ENCODE results near the gene CWC22.
"Not testable (repeated sequence)": the region's sequence is repeated elsewhere in the genome, so short reads cannot be mapped to it uniquely, and the experiment has no call there.

CWC22 gene

DNA sequence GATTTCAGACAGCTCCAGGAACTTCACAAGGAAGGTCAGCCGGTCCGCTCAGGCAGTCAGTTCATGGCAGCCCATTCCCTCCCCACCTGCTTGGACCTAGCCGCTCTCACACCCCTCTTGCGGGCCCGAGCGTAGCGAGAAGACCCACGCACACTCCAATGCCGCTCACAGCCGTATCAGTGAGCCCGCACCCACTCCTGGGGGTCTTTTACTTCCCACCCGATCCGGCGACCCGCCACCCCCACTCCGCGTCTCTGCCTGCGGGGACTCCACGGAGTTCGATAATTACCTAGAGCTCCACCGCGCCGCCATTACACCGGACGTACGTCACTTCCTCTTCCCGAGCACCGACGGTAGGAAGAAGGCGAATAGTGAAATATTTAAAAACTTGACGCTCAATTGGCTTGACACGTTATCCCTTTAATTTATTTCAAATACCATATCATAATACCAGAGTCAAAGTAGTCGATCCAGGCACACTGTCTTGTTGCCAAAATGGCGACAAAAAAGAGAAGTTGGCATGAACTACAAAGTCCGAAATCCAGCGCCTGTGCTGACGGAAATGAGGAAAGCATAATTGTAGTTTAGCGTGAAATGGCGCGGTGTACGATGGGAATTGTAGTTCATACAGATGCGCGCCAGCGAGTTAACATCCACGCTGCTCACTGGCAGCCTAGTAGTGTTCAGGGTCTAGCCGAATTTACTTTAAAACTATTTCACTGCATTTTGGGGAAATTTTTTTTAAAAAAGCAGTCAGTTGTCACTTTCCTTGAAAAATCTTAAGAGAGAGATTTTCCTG is at the start of gene CWC22:
CWC22 (minus strand) TSS at position 517 of the 799 bp plus-strand sequence. CDS start 13,956 bp downstream, outside the sequence.
- peak; percentile 90 to 92 for DNase-seq

DNA sequence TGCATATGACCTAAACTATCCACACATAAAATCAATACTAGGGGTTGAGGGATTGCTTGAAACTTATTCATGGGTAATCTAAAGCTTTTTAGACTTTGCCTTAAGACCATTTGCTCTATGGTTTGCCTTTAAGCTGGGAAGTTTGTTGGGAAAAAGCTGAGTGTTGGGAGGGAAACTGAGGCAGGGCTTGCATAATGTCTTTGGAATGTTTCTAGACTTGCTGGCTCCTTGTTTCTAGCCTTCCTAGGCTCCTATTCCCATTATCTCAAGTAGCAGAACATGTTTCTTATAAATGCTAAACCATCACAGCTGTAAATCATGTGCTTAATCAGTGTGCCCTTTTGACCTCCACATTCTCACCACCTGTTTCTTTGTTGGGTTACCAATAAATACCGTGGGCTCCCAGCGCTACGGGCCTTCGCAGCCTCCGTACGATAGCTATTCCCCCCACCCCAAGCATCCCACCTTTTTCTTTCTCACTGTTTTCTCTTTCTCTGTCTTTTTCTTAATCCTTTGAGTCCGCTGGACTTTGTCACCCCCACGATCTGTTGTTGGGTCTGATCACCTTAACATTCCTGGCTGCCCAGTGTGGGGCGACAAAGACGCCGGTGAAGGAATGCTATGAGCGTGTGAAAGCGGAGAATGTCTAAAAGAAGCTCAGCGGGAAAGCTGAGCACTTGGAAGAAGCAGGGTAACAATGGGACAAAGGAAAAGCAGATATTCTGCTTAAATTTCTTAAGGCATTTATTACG is 49.4 kb upstream of the CWC22 start:
- DNase-seq, result no peak

DNA sequence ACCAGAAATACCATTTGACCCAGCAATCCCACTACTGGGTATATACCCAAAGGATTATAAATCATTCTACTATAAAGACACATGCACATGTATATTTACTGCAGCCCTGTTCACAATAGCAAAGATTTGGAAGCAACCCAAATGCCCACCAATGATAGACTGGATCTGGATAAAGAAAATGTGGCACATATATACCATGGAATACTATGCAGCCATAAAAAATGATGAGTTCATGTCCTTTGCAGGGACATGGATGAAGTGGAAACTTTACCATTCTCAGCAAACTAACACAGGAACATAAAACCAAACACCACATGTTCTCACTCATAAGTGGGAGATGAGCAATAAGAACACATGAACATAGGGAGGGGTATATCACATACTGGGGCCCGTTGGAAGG is 47.5 kb upstream of the CWC22 start:
- not testable (repeated sequence) for DNase-seq

DNA sequence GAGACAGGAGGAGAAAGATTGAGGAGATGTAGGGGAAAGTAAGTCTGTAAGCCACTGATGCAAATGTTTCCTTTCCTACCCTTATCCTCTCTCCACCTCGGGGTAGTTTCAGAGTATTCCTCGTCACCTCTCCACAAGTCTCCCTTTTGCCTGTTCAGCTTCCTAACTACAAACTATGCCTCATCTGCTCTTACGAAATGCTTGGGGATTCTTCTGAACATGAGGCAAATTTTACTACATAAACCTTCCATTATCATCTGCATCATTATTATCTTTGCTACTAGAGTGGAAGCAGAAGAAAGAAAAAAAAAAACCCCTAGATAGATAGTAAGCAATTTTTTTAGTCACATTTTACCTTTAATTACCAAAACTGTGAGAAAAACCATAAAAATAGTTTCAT is 43.1 kb upstream of the CWC22 start:
- DNase-seq, result no peak

DNA sequence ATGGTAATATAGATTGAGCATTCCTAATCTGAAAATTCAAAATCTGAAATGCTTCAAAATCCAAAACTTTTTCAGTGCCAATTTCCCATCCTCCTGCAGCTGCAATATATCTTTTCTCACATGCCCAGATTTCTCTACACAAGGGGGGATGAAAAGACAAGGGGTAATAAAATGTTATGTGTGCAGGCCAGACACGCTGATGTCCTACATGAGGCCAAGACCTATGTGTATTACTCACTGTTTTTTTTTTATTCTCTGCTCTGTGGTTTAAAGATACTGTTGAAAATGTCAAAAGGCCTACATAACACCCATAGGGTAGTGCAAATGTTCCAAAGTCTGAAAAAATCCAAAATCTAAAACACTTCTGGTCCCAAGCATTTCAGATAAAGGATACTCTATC is 41.2 kb upstream of the CWC22 start:
- DNase-seq, result no peak

DNA sequence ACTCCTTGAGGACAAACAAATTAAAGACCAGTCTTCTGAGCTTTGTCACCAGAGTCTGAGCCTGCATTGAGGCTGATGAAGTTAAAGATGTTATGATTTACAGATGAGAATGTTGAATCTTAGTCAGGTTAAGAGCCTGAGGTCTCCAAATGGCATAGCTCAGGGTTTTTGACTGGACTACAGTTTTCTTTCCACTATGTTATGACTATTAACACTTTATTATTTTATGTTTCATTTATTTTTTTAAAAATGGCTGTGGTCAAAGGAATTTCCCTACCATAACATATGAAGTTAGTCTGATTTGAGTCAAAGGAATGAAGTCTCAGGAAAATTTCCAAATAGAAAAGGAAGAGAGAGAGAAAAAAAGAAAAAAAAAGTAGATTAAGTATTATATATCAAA is 39.7 kb upstream of the CWC22 start:
- no peak for DNase-seq

DNA sequence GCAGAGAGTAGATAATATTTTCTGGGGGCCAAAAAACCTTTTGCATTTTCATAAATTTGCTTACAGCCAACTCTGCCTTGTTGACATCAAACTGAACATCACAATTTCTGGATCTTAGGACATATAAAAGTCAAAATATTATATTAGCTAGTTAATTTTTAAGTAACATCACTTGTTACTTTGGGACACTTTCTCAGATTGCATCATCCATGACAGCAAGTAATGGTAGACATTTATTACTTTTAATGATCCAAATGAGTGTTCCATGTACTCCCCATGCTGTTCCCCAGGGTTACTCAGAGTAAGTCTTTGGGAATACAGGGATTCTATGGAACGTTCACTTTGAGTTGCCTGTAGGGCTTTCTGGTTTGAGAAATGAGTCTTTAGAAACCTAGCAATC is 39.1 kb upstream of the CWC22 start:
- DNase-seq, result no peak

DNA sequence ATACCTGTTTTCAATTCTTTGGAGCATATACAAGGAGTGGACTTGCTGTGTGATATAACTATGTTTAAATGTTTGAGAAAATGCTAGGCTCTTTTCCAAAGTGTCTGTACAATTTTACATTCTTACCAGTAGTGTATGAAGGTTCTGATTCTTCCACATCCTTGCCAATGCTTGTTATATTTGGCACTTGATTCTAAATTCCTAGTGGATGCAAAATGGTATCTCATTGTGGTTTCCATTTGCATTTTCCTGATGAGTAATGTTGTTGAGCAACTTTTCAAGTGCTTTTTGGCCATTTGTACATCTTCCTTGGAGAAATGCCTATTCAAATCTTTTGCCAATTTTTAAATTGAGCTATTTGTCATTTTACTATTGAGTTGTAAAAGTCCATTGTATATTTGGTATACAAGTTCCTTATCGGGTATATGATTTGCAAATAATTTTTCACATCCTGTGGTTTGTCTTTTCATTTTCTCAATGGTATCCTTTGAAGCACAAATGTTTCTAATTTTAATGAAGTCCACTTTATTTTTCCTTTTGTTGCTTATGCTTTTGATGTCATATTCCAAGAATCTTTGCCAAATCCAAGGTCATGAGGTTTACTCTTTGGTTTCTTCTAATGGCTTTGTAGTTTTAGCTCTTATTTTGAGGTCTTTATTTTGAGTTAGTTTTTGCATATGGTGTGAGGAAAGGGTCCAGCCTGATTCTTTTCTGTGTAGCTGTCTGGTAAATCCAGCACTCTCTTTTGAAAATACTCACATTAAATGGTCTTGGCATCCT is 33.2 kb upstream of the CWC22 start:
- no peak for DNase-seq

DNA sequence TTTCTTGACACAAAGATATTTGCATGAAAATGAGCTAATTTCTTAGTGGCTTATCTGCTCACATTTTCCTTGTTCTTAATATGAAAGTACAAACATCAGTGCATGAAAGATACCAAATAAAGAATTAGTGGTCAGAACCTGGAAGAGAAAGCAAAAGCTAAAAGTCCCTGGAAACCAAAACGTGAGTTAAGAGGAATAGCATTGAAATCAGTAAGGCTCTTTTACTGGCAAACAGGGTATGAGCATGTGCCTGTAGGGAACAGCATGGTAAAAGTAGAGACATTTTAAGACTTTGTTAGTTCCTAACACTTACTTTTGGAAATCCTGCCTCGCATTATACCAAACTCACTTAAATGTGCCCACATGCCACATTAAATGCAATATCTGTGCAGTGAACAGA is 31.9 kb upstream of the CWC22 start:
- DNase-seq, result no peak

DNA sequence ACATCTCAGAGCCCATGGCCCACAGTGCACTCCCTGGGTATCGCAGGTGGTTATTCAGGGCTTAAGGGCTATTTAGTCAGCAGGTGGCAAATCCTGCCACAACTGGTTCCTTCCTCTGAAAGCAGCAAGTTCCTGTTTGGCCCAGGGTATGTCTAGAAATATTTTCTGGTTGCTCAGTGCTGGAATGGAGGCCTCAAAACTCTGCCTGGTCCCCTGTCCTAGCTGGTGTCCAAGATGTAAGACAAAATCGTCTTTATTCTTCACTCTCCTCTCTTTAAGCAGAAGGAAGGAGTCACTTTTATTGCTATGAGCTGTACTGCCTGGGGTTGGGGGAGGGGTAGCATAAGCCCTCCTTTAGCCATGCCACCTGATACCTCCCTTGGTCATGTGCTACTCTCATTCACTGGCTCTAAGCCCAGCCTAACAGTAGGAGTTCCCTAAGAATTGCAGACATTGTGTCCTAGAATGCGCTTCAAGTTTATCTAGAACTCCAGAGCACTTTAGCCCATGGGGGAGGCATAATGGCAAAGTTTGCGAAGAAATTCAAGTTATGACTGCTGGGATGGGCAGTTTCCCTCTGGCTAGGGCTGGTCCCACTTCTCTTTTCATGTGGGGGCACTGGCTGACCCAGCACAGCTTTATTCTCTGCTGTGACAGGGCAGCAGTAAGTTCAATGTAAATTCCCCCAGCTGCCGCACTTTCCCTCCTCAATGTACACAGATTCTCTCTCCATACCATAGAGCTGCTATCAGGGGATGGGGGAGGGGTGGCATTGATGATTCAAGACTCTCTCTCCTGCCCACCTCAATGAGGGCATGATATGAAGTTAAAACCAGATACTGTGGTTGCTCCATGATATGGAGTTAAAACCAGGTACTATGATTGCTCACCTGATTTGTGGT is 27.1 kb upstream of the CWC22 start:
- DNase-seq, result no peak

DNA sequence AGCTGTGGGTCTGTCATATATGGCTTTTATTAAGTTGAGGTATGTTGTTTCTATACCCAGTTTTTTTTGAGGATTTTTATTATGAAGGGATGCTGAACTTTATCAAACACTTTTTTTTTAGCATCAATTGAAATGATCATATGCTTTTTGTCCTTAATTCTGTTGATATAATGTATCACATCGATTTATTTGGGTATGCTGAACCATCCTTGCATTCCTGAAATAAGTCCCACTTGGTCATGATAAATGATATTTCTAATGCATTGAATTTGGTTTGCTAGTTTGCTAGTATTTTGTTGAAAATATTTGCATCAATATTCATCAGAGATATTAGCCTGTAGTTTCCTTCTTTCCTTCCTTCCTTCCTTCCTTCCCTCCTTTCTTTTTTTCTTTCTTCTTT is 22.5 kb upstream of the CWC22 start:
- DNase-seq, result no peak

DNA sequence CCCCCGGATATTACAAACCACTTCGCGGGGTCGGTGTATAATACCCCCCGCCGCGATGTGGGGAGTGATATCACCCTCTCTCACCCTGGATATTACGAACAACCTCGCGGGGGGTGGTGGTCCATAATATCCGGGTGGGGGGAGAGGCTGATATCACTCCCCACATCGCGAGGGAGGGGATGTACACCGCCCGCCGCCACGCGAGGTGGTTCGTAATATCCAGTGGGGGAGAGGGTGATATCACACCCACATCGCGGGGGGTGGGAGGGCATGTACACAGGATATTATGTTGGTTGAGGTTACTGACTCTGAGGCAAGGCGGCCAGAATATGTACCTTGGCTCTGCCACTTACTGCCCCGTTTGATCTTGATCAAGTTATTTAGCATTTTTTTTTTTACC is 14.8 kb upstream of the CWC22 start:
- no peak for DNase-seq

DNA sequence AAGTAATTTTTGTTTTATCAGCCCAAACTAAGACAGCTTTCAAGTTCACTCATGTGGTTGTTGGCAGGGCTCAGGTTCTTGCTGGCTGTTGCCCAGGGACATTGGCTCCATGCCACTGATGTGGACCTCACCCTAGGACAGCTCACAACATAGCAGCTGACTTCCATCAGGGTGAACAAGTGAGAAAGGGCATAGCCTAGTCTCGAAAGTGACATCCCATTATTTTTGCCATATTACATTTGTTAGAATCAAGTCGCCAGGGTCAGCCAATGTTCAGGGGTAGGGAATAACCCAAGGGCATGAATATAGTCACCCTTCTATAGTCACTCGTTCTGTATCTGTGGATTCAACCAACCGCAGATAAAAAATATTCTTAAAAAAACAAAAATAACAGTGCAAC is 10.7 kb upstream of the CWC22 start:
- DNase-seq, result no peak

DNA sequence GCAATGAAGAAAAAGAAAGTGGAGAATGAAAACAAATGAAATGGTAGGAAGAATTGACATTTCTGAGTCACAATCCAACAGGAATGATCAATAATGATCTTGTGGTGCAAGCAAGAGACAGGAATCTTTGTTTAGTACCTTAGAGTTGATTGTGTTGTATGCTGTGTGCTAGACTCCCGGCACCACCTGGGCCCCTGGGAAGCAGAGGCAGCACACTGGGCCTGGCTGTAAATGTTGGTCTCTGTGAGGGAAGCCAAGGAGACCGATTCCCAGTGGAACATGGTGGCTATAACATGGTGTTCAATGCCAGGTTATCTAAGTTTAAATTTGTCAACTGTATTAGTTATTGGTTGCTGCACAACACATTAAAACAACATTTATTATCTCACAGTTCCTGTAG is 9.8 kb upstream of the CWC22 start:
- no peak for DNase-seq

DNA sequence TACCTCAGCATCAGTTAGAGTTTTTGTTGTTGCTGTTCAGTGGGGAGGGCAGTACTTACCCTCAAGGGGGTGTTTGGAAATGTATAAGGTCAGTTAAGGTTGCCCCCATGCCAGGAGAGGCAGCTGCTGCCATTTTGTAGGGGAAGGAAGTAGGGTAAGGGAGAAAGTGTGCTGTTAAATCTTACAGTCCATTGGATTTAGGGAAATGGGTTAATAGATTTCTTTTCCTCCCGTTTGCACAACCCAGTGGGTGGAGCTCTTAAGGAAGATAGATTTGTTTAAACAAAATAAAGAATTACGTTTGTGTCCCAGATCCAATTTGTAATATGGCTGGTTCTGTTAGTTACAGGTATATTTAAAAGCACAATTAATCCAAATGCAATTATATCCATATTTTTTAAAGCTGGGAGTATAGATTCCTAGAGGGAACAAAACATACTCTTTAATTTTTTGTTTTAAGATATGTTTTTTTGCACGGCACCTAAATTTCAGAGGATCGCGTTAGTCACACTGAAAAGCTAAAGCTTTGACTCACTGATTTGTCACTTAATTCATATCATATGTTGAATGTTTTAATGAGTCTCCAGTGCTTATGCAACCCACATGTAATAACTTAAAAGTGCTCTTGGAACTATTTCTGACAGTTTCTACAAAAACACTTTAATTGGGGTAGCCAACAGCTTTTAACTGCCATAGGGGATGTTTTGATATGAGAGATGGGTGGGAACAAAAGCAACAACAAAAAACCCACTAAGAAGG is 9.0 kb upstream of the CWC22 start:
- DNase-seq, result no peak

DNA sequence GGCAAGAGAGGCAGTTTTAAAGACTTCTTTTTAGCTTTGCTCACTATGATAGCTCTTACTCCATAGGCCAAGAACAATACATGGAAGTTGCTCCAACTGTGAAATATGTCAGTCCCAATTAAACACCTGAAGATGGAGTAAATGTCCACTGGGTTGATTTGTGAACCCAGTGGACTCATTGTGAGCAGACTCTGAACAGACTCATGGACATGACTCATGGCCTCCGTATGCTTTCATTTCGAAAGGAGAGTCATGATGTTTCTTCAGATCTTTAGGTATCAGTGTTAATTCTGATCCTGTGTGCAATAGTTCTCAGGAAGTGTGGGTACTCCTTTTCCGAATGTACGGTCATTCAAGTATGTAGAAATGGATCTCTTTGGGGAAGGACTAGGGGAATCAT is 5.4 kb upstream of the CWC22 start:
- no peak for DNase-seq

DNA sequence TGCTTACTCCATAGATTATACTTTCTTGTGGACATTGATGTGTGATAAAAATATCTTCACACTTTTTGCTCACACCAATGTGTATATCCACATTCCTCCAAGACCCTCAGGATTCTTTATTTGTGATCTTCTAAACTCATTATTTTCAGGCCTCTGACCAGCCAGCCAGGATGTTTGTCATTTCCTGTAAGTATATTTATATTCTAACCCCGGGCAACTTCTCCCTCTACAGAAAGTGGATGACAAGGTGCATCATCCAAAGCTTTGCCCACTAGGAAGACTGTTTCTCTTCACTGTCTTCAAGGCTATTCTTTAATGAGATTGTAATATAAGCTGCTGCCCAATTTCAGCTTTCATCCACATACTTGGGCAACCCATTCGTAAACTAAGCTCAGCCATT is 3.6 kb upstream of the CWC22 start:
- no peak for DNase-seq

DNA sequence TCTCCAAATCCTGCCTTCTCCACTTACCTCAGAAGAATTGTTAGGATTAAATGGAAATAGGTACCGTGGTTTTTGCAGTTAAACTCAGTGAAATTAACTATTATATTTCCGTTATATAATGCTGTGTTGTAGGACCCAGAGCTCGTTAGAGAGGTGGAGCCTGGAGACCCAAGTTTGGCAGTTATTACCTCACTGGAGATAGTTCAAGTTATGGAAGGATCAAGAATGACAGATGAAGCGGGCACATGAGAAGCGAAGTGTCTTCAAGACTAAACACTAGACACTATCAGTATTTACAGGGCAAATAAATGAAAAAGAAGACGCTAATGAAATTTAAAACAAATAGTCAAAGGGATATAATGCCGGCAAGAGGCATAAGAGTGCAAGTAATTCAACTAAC is 866 bp downstream of the CWC22 start:
- no peak for DNase-seq

DNA sequence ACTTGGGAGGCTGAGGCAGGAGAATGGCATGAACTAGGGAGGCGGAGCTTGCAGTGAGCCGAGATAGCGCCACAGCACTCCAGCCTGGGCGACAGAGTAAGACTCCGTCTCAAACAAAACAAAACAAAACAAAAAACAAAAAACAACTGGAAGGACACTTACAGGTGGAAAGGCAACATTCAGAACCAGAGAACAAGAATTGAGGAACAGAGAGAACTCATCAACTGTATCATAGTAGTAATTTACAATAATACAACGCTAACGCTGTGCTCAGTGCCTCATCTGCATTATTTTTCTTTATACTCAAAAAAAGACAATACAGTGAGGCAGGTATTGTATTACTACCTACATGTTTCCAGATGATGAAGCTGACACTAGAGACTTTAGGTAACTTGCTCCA is 1.6 kb downstream of the CWC22 start:
- not testable (repeated sequence) for DNase-seq

DNA sequence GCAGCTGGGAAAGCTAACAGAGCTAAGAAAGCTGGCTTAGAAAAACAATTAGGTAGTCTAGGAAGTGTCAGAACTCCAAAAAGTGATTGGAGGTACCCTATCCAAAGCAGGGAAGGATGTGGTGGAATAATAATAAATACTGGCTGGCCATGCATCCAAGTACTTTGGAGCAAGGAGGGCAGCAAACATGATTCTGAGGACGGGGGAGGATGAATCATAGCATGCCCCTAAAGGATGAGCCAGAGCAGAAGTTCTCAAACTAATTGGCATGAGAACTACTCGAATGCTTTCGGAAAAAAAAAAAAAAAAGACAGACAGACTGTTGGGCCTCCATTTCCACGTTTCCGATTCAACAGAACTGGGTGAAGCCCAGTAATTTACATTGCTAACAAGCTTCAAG is 2.4 kb downstream of the CWC22 start:
- no peak for DNase-seq

DNA sequence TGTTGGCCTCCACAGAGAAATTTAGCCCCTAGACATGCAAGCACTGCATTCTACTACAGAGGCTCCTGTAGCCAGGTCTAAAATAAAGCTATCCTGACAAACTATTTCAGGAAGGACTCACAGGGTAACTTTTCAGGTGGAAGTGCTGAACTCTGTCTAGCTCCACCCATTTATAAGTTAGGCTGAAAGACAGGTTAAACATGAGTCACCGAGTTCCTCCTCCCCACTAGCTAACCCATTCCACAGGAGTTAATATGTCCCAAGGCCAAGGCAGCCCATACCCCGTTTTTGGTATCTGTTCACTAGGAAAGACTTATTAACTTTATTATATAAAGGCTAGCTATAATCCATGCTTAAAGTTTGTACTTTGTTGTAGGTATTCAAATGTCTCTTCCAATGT is 3.5 kb downstream of the CWC22 start:
- DNase-seq, result no peak

DNA sequence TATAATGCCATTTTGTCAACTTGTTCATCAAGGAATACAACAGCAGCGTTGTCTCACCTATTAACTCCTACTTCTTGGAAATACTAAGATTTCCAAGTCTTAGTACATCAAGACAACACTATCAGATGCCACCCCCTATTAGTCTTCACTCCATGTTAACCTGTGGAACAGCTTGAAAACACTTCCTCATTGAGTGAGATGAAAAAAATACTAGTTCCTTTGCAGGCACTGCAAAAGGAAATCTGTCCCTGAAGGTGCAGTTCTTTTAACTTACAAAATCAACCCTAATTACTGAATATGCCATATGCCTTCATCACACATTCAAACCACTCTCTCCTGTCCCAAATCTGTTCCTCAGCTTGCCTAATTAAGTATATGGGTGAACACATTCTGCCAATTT is 4.0 kb downstream of the CWC22 start:
- DNase-seq, result no peak
